Stimulated activated CD4-positive, alpha-beta T cell treated with anti-CD3 and anti-CD28 coated beads, Interleukin-1b, Interleukin-23, amount 100 ng/mL, for 4 hours (primary cell): ENCODE measurements around the gene MOGAT3.

ENCODE experiments used
- DNase-seq, 2 donors: peaks; one replicate each; pipeline ENCODE4 v3.0.0-alpha.2; 2020; ENCODE audit warnings: low read depth in 2 of 2

The MOGAT3 gene

GRCh38 chr7:101233907-101234547 is 33.2 kb upstream of the MOGAT3 start:
- DNase-seq, result no peak

GRCh38 chr7:101232141-101232850 is 31.5 kb upstream of the MOGAT3 start:
- DNase-seq, result no peak

- DNase-seq, result no peak
Observed at GRCh38 chr7:101231644-101232043, 30.8 kb upstream of the MOGAT3 start.

- DNase-seq, result no peak
Observed at GRCh38 chr7:101226721-101227120, 25.9 kb upstream of the MOGAT3 start.

GRCh38 chr7:101225650-101226049 is 24.8 kb upstream of the MOGAT3 start:
- DNase-seq, result no peak

GRCh38 chr7:101223528-101223927 is 22.7 kb upstream of the MOGAT3 start:
- no peak for DNase-seq

GRCh38 chr7:101222275-101222830 is 21.5 kb upstream of the MOGAT3 start:
- DNase-seq, result no peak

- no peak for DNase-seq
Observed at GRCh38 chr7:101220295-101220694, 19.5 kb upstream of the MOGAT3 start.

- DNase-seq, result no peak
Observed at GRCh38 chr7:101218236-101219125, 17.6 kb upstream of the MOGAT3 start.

GRCh38 chr7:101217388-101218235 is 16.8 kb upstream of the MOGAT3 start, which contains the start of the genes PLOD3 and ZNHIT1:
PLOD3 (minus strand) TSS chr7:101217581; CDS start chr7:101217274, 307 bp downstream.
ZNHIT1 (plus strand) TSS chr7:101218165; CDS start chr7:101218196, 31 bp downstream.
- DNase-seq, result peak; percentile 89 to 95

GRCh38 chr7:101216860-101217387 is 16.1 kb upstream of the MOGAT3 start:
- DNase-seq, result no peak

- DNase-seq, result no peak
Observed at GRCh38 chr7:101216001-101216859, 15.4 kb upstream of the MOGAT3 start.

- no peak for DNase-seq
Observed at GRCh38 chr7:101212014-101212413, 11.2 kb upstream of the MOGAT3 start.

- DNase-seq, result no peak
Observed at GRCh38 chr7:101211501-101211900, 10.7 kb upstream of the MOGAT3 start.

- DNase-seq, result no peak
Observed at GRCh38 chr7:101210143-101210542, 9.3 kb upstream of the MOGAT3 start.

- DNase-seq, result no peak
Observed at GRCh38 chr7:101208794-101209193, 8.0 kb upstream of the MOGAT3 start.

- DNase-seq, result no peak
Observed at GRCh38 chr7:101207459-101207858, 6.6 kb upstream of the MOGAT3 start.

- DNase-seq, result no peak
Observed at GRCh38 chr7:101206665-101207042, 5.8 kb upstream of the MOGAT3 start.

- DNase-seq, result no peak
Observed at GRCh38 chr7:101205901-101206664, 5.2 kb upstream of the MOGAT3 start.
